Parietal lobe (tissue), 2 donors: ENCODE measurements around the gene FAM53A. TPM values are rescaled to one million over a fixed set of nuclear protein-coding genes. Genes with fewer than 3 reads are reported as not detected.

Source experiments
- small RNA-seq: library from RNA; depleted of rRNA; stranded (forward); fragments of <200 nt; gene quantifications from one replicate; pipeline ENCODE3, GENCODE V24; 2014; ENCODE audit warnings: low replicate concordance
- total RNA-seq: library from RNA; depleted of rRNA; stranded (reverse); fragments of >200 nt; gene quantifications from one replicate; pipeline ENCODE4 v1.2.3, GENCODE V29; 2014

FAM53A gene, protein sequence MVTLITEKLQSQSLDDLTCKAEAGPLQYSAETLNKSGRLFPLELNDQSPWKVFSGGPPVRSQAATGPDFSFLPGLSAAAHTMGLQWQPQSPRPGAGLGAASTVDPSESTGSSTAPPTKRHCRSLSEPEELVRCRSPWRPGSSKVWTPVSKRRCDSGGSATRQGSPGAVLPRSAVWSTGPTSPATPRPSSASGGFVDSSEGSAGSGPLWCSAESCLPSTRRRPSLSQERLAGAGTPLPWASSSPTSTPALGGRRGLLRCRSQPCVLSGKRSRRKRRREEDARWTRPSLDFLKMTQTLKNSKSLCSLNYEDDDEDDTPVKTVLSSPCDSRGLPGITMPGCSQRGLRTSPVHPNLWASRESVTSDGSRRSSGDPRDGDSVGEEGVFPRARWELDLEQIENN
- total RNA-seq, result 0.63 TPM

DNA sequence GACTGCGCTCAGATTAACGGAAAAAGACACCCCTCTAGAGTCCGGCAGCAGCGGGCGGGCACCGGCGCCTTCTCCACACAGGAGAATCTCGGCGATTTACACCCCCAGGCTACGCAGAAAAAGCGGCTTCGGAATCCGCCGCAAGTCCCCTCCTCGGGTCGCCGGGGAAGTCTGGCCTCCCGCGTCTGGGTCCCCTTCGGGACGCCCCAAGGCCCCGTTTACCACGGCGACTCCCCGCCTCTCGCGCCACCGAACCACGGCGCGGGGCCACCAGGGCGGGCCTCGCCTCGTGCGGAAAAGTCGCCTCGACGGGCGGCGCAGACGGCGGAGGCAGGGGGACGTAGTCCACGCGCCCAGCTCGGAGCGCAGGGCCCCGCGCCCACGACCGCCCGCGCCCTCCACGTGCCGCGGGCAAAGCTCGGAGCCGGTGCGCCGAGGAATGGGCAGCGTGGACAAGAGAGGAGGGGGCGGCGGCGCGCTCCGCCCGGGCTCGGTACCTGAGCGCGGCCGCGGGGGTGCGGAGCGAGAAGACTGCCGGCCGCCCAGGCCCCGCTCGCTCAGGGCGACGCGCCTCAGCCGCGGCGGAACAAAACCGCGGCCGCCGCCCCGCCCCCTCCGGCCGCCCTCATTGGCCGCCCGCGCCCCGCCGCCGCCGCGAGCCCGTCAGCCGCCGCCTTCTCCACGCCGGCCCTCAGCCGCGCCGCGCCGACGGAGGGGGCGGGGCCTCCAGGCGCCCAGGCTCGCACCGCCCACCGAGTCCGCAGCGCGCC, at the start of gene FAM53A:
Gene FAM53A, minus strand, starts transcription at position 578 of the 770 bp plus-strand sequence. CDS start 15,572 bp downstream, outside the sequence.

DNA sequence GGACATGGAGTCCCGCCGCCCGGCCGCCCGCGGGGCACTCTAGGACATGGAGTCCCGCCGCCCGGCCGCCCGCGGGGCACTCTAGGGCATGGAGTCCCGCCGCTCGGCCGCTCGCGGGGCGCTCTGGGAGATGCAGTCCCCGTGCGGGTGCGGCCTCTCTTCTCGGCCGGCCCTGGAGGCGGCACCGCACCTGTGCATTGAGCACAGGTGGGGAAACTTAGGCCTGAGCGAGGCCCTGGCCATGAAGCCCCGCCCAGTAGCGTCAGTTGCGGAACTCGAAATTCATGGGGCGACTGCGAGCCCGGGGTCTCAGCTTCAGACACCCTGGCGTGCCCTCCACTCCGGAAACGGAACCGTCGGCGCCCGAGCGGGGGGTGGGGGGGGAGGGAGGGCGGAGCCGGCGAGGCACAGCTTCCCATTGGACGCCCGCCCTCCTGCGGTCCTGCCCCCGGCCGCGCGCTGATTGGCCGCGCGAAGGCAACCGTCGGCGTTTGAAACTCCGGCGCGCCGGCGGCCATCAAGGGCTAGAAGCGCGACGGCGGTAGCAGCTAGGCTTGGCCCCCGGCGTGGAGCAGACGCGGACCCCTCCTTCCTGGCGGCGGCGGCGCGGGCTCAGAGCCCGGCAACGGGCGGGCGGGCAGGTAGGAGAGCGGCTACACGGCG, 37.0 kb upstream of the FAM53A start, which contains the start of the genes TACC3 and TMEM129:
Gene TACC3, plus strand, starts transcription at position 519 of the 663 bp plus-strand sequence. CDS start 1,901 bp downstream, outside the sequence.
Gene TMEM129, minus strand, starts transcription at position 321 of the 663 bp plus-strand sequence. CDS start 486 bp downstream, outside the sequence.

DNA sequence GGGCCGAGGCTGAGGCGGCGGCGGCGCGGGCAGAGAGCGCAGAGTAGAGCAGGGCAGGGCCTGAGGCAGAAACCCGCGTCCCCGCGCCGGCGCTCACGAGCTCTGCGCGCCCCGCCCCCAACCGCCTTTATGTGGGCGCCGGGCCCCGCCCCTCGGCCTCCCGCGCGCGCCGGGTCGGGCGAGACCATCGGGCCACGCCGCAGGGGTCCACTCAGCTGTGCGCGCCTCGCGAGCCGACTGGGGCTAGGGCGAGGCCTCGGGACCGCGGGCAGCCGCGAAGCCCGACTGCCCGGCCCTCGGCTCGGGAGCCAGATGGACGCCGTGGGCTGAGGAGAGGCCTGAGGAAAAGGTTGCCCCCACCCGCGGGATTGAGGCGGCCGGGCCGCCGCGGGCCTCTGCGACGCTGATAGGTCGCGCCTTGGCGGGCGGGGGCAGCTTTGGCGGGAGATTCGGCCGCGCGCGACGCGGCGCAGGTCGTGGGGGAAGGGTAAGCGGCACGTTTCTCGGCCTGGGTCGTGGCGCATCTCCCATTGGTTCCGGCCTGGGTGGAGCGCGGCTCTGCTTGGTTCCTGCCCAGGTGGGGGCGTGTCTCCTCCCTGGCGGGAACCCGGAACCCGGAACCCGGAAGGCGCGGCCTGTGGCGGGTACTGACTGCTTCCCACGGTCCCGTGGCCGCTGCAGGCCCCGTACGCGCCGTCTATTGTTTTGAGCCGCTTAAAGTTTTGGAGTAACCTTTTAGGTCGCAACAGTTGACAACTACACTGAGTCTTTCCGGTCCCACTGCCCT, 28.3 kb upstream of the FAM53A start, which contains the start of gene SLBP:
Gene SLBP, minus strand, starts transcription at position 104 of the 787 bp plus-strand sequence. CDS start 131 bp downstream, outside the sequence.

Small RNA genes within 50 kb of the gene (small RNA-seq; reads per million reads assigned to genes)
- gene RF00019, result not detected

Other genes with a start within 250 kb of the FAM53A start
- gene SLBP, start 28.0 kb upstream of the FAM53A start, total RNA-seq, result 39.1 TPM
- gene TMEM129, start 37.0 kb upstream of the FAM53A start, total RNA-seq, result 15.0 TPM
- gene TACC3, start 37.2 kb upstream of the FAM53A start, total RNA-seq, result 4.7 TPM
- 13.8 TPM for gene FGFR3, start 109.0 kb upstream of the FAM53A start, total RNA-seq
- 91.4 TPM for gene LETM1, start 171.8 kb upstream of the FAM53A start, total RNA-seq
- 162 TPM for gene NSD2, start 187.1 kb upstream of the FAM53A start, total RNA-seq